ENCODE measurements around the gene SPARC.

GRCh38 chr5:151686674-151687407 lies at the start of gene SPARC:
- no peak for TF ChIP-seq CTCF (IDR thresholded peaks at IDR 0.05)
- no peak for TF ChIP-seq EZH2 (IDR thresholded peaks at IDR 0.05)
- TF ChIP-seq EZH2phosphoT487 (IDR thresholded peaks at IDR 0.05), result no peak
